Caco-2 (cell line): ENCODE data around the gene ITGB6. TPM values are rescaled to one million over a fixed set of nuclear protein-coding genes. Genes with fewer than 3 reads are reported as not detected.

ENCODE experiments used
- BruUV-seq: library from RNA; stranded (reverse); fragments of 400-500 nt; replicated peaks from 2 replicates; lab custom pipeline; 2021; lab: Mats Ljungman, UMichigan
- CTCF ChIA-PET: fragments of 300-600 bp; sonication (Branson Sonifier 250); formaldehyde crosslinking; loops from one replicate; lab custom pipeline; 2022; ENCODE audit warnings: antibody characterized with exemption; lab: Charles Lee
- POLR2A ChIA-PET: fragments of 300-600 bp; sonication (Branson Sonifier 250); formaldehyde crosslinking; loops from one replicate; lab custom pipeline; 2022; ENCODE audit warnings: antibody characterized with exemption; lab: Charles Lee
- DNase-seq, 2 experiments: peaks; one replicate each; pipeline versions ENCODE4 v3.0.0 to v3.0.0-alpha.2; 2020 to 2022
- H3K27me3 ChIP-seq: replicated peaks from 2 replicates; pipeline ENCODE4 v1.6.0; 2011; ENCODE audit warnings: low read length; ENCODE audit not compliant: control insufficient read depth, insufficient read depth
- H3K36me3 ChIP-seq: 2 replicates; pipeline ENCODE4 v1.5.1; 2011; ENCODE audit warnings: low read length; ENCODE audit not compliant: control insufficient read depth, insufficient read depth
- H3K4me1 ChIP-seq: fragments of 250-450 bp; sonication (Bioruptor Pico); 2 replicates; pipeline ENCODE4 v1.5.1; 2020; ENCODE audit warnings: mild to moderate bottlenecking
- H3K4me3 ChIP-seq: 2 replicates; pipeline ENCODE4 v1.5.1; 2011; ENCODE audit warnings: low read depth, mild to moderate bottlenecking, control low read depth, low read length
- H3K9me3 ChIP-seq: fragments of 250-450 bp; sonication (Bioruptor Pico); 2 replicates; pipeline ENCODE4 v1.5.1; 2020; ENCODE audit warnings: mild to moderate bottlenecking, moderate library complexity
- H3K27ac Mint-ChIP-seq: one replicate; pipeline ENCODE4 v1.8.0; 2022; ENCODE audit warnings: mixed read lengths; ENCODE audit not compliant: unreplicated experiment
- H3K27me3 Mint-ChIP-seq: one replicate; pipeline ENCODE4 v1.8.0; 2022; ENCODE audit warnings: mixed read lengths; ENCODE audit not compliant: insufficient read depth, unreplicated experiment
- H3K36me3 Mint-ChIP-seq: one replicate; pipeline ENCODE4 v1.8.0; 2022; ENCODE audit warnings: mild to moderate bottlenecking, mixed read lengths; ENCODE audit not compliant: insufficient read depth, unreplicated experiment
- H3K4me1 Mint-ChIP-seq: one replicate; pipeline ENCODE4 v1.8.0; 2022; ENCODE audit warnings: low read depth, mixed read lengths; ENCODE audit not compliant: unreplicated experiment
- H3K4me3 Mint-ChIP-seq: one replicate; pipeline ENCODE4 v1.8.0; 2022; ENCODE audit warnings: mild to moderate bottlenecking, moderate library complexity, mixed read lengths; ENCODE audit not compliant: unreplicated experiment
- H3K9me3 Mint-ChIP-seq: one replicate; pipeline ENCODE4 v1.8.0; 2022; ENCODE audit warnings: mixed read lengths; ENCODE audit not compliant: unreplicated experiment
- intact Hi-C: fragments of 100-400 bp; cut with micrococcal nuclease; formaldehyde crosslinking; loops from one replicate; pipeline ENCODE4 v1.10.0; 2022; ENCODE audit not compliant: unreplicated experiment
- total RNA-seq: library from RNA; stranded (reverse); gene quantifications from 2 replicates; pipeline ENCODE4 v1.2.3, GENCODE V29; 2022
- TF ChIP-seq, protein P1 (sequence below), 2 experiments: fragments of 200-600 bp in 1 of 2; IDR thresholded peaks; 1 replicate in 1 of 2; 2 replicates in 1 of 2; pipeline versions ENCODE4 v1.5.1 to v1.8.0; 2011 to 2022; ENCODE audit warnings: antibody characterized with exemption in 1 of 2, control low read depth in 1 of 2, inconsistent platforms in 1 of 2, low read depth in 1 of 2, low read length in 1 of 2, mild to moderate bottlenecking in 1 of 2, moderate library complexity in 1 of 2; ENCODE audit not compliant: insufficient read depth in 1 of 2, severe bottlenecking in 1 of 2, unreplicated experiment in 1 of 2

The ITGB6 gene
- total RNA-seq, 1 experiment from 2014 or later = 1.7 TPM

- Histone ChIP-seq H3K9me3 (peaks cover 5% of the 10 kb centered on the region; the same call in 1 of the 2 replicates), H3K4me3 (no peak overlapping the region), H3K4me1 (peaks cover 3% of the 10 kb centered on the region; the same call in 1 of the 2 replicates), H3K36me3 (no peaks in the 10 kb centered on the region), H3K27me3 (no peaks in the 10 kb centered on the region)
- no peaks in the 10 kb centered on the region for H3K9me3 Mint-ChIP-seq
- H3K4me1 Mint-ChIP-seq = no peaks in the 10 kb centered on the region
- ChIA-PET CTCF (no interaction called here), POLR2A (no interaction called here)
- TF ChIP-seq, protein P1, sequence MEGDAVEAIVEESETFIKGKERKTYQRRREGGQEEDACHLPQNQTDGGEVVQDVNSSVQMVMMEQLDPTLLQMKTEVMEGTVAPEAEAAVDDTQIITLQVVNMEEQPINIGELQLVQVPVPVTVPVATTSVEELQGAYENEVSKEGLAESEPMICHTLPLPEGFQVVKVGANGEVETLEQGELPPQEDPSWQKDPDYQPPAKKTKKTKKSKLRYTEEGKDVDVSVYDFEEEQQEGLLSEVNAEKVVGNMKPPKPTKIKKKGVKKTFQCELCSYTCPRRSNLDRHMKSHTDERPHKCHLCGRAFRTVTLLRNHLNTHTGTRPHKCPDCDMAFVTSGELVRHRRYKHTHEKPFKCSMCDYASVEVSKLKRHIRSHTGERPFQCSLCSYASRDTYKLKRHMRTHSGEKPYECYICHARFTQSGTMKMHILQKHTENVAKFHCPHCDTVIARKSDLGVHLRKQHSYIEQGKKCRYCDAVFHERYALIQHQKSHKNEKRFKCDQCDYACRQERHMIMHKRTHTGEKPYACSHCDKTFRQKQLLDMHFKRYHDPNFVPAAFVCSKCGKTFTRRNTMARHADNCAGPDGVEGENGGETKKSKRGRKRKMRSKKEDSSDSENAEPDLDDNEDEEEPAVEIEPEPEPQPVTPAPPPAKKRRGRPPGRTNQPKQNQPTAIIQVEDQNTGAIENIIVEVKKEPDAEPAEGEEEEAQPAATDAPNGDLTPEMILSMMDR (IDR thresholded peaks at IDR 0.05; ENCODE audit: insufficient read depth in 1 of 2, low read depth in 1 of 2, low read length in 1 of 2, severe bottlenecking in 1 of 2, unreplicated experiment in 1 of 2) = no peak
- no peak overlapping the region for H3K4me3 Mint-ChIP-seq
- intact Hi-C loops = no loop called here
- H3K36me3 Mint-ChIP-seq = no peaks in the 10 kb centered on the region
- no peak for DNase-seq
- no TSS peak for BruUV-seq
- no peak overlapping the region for H3K27ac Mint-ChIP-seq
- no peaks in the 10 kb centered on the region for H3K27me3 Mint-ChIP-seq
These were observed 126.7 kb downstream of the ITGB6 start for GRCh38 chr2:160073284-160073888.

- BruUV-seq = no TSS peak
- POLR2A ChIA-PET = no interaction called here
- no peaks in the 10 kb centered on the region for H3K4me1 Mint-ChIP-seq
These were observed 131.2 kb downstream of the ITGB6 start for GRCh38 chr2:160068906-160069305.

DNA sequence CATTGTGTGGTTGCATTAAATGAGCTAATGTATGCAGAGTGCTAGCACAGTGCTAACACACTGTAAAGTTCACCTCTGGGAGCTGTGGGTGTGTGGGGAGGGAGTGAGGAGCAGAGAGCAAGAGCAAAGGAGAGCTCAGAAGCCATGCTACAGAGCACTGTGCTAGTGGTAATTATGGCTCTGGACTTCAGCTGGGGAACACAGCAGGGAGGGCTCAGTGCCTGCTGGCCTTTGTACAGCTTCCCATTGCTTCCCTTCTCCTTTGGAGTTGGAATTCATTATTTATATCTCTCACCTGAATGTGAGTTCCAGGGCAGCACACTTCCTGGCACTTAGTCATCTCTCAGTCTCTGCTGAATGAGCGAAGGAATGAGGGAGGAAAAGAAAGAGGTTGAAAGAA is 135.2 kb downstream of the ITGB6 start:
- Mint-ChIP-seq H3K9me3 (no peaks in the 10 kb centered on the region), H3K27me3 (no peaks in the 10 kb centered on the region), H3K27ac (no peak overlapping the region), H3K36me3 (no peaks in the 10 kb centered on the region), H3K4me1 (peaks cover 6% of the 10 kb centered on the region), H3K4me3 (no peak overlapping the region)
- H3K9me3 ChIP-seq = no peaks in the 10 kb centered on the region; the same call in 1 of the 2 replicates
- CTCF ChIA-PET = no interaction called here
- POLR2A ChIA-PET = no interaction called here
- no peaks in the 10 kb centered on the region for H3K36me3 ChIP-seq
- BruUV-seq = no TSS peak
- no peaks in the 10 kb centered on the region for H3K27me3 ChIP-seq
- TF ChIP-seq, protein P1 (IDR thresholded peaks at IDR 0.05; ENCODE audit: insufficient read depth in 1 of 2, low read depth in 1 of 2, low read length in 1 of 2, severe bottlenecking in 1 of 2, unreplicated experiment in 1 of 2) = no peak
- DNase-seq = no peak
- H3K4me3 ChIP-seq = no peak overlapping the region
- intact Hi-C loops = no loop called here
- H3K4me1 ChIP-seq = no peaks in the 10 kb centered on the region

More at GRCh38 chr2:160068906-160069305, 131.2 kb downstream of the ITGB6 start:
- TF ChIP-seq, protein P1 (IDR thresholded peaks at IDR 0.05; ENCODE audit: insufficient read depth in 1 of 2, low read depth in 1 of 2, low read length in 1 of 2, severe bottlenecking in 1 of 2, unreplicated experiment in 1 of 2) = no peak
- Mint-ChIP-seq H3K36me3 (no peaks in the 10 kb centered on the region), H3K9me3 (no peaks in the 10 kb centered on the region), H3K27ac (no peak overlapping the region), H3K4me3 (no peak overlapping the region), H3K27me3 (no peaks in the 10 kb centered on the region)
- DNase-seq = no peak
- CTCF ChIA-PET = no interaction called here
- H3K9me3 ChIP-seq = peaks cover 5% of the 10 kb centered on the region; the same call in 1 of the 2 replicates
- no peak overlapping the region for H3K4me3 ChIP-seq
- H3K4me1 ChIP-seq = no peaks in the 10 kb centered on the region
- H3K27me3 ChIP-seq = no peaks in the 10 kb centered on the region
- H3K36me3 ChIP-seq = no peaks in the 10 kb centered on the region
- intact Hi-C loops = no loop called here
